Prostate gland (tissue), 2 donors: ENCODE measurements around the gene MFSD12. TPM values are rescaled to one million over a fixed set of nuclear protein-coding genes. Genes with fewer than 3 reads are reported as not detected.

Experiments
- DNase-seq: peaks from one replicate; pipeline ENCODE4 v3.0.0-alpha.2; 2019; ENCODE audit warnings: low spot score
- H3K27ac ChIP-seq, 2 donors: fragments of 200-600 bp; sonication (generic); 2 replicates each; pipeline ENCODE4 v1.5.1; 2017 to 2019
- H3K27me3 ChIP-seq: fragments of 200-600 bp; sonication (generic); replicated peaks from 2 replicates; pipeline ENCODE4 v1.5.1; 2019; ENCODE audit not compliant: insufficient read depth
- H3K36me3 ChIP-seq, 2 donors: fragments of 200-600 bp; sonication (generic); 1 replicate in 1 of 2; 2 replicates in 1 of 2; pipeline versions ENCODE4 v1.5.1 to v1.8.1; 2017 to 2019
- H3K4me1 ChIP-seq: fragments of 200-600 bp; sonication (generic); replicated peaks from 2 replicates; pipeline ENCODE4 v1.5.1; 2019
- H3K4me3 ChIP-seq, 2 donors: fragments of 200-600 bp; sonication (generic); 2 replicates each; pipeline ENCODE4 v1.5.1; 2017 to 2019
- H3K9me3 ChIP-seq: fragments of 200-600 bp; sonication (generic); 2 replicates; pipeline ENCODE4 v1.5.1; 2017
- CTCF ChIP-seq, 4 experiments: fragments of 200-600 bp in 2 of 4; fragments of 450-650 bp in 2 of 4; sonication (generic) in 2 of 4; IDR thresholded peaks; 1 replicate in 3 of 4; 2 replicates in 1 of 4; pipeline ENCODE4 v1.5.1; 2016 to 2019; ENCODE audit warnings: antibody characterized with exemption in 4 of 4, mild to moderate bottlenecking in 2 of 4, moderate library complexity in 2 of 4
- POLR2A ChIP-seq: fragments of 450-650 bp; IDR thresholded peaks from one replicate; pipeline ENCODE4 v1.6.1; 2016; ENCODE audit warnings: antibody characterized with exemption, mild to moderate bottlenecking
- POLR2AphosphoS5 ChIP-seq: sonication (generic); formaldehyde crosslinking; IDR thresholded peaks from one replicate; pipeline ENCODE4 v1.6.1; 2017; ENCODE audit warnings: antibody characterized with exemption
- WGBS: methylation state at CpG from one replicate; pipeline ENCODE4 v1.1.5; 2018; 5-methylcytosine and 5-hydroxymethylcytosine counted together
- intact Hi-C: fragments of 100-400 bp; cut with DNase I; formaldehyde crosslinking; loops from one replicate; pipeline ENCODE4 v1.14.2; 2022
- total RNA-seq, 2 donors: library from RNA; depleted of rRNA; stranded (reverse); fragments of >200 nt; gene quantifications; one replicate each; pipeline ENCODE4 v1.1.0, GENCODE V29; 2016

MFSD12 gene
- total RNA-seq, 2 donors from 2014 or later, result 60.5 to 86.1 TPM

GRCh38 chr19:3535235-3535535, 22.2 kb downstream of the MFSD12 start:
- H3K36me3 ChIP-seq, result peaks cover 8 to 11% of the 10 kb centered on the region in 2 donors
- H3K4me3 ChIP-seq, result no peak overlapping the region
- H3K27ac ChIP-seq, result no peak overlapping the region
- no peak for DNase-seq
- intact Hi-C loops, result no loop called here
- no peaks in the 10 kb centered on the region for H3K4me1 ChIP-seq
- no peaks in the 10 kb centered on the region for H3K9me3 ChIP-seq
- 92% methylated on average over 9 of the region's 9 CpGs for WGBS
- TF ChIP-seq POLR2A, result no peak
- no peak for TF ChIP-seq CTCF (IDR thresholded peaks at IDR 0.05)
- TF ChIP-seq POLR2AphosphoS5, result no peak
- no peaks in the 10 kb centered on the region for H3K27me3 ChIP-seq

- intact Hi-C loops, result no loop called here
- peaks cover 8 to 11% of the 10 kb centered on the region in 2 donors for H3K36me3 ChIP-seq
- H3K27ac ChIP-seq, result no peak overlapping the region
- WGBS, result 89% methylated on average over 34 of the region's 38 CpGs
- DNase-seq, result no peak
- no peaks in the 10 kb centered on the region for H3K9me3 ChIP-seq
- H3K4me1 ChIP-seq, result no peaks in the 10 kb centered on the region
- H3K4me3 ChIP-seq, result no peak overlapping the region
- TF ChIP-seq POLR2AphosphoS5 (no peak), POLR2A (no peak), CTCF (IDR thresholded peaks at IDR 0.05) (no peak)
- no peaks in the 10 kb centered on the region for H3K27me3 ChIP-seq
These were observed 22.8 kb downstream of the MFSD12 start for GRCh38 chr19:3534375-3535234.

DNA sequence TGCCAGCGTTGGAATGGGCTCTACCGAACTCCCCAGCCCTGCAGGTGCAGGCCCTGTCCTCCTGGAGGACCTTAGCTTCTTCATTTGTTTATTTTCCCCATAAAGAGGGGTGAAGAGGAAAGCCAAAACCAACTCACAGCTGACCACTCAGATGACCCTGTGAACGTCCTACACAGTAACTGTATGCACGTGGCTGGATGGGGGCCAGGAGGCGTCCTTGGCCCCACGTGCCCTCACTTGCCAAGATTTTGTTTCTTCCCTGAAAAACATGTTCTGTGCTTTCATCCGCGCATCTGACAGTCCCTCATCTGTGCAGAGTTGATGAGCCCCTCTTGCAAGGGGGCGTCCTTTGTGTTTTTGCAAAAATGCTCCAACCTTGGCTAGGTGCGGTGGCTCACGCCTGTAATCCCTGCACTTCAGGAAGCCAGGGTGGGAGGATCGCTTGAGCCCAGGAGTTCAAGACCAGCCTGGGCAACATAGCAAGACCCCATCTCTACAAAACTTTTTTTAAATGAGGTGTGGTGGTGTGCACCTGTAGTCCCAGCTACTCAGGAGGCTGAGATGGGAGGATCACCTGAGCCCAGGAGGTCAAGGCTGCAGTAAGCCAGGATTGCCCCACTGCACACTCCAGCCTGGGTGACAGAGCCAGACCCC, 23.7 kb downstream of the MFSD12 start:
- no peak overlapping the region for H3K27ac ChIP-seq
- no peak overlapping the region for H3K4me3 ChIP-seq
- H3K4me1 ChIP-seq, result no peaks in the 10 kb centered on the region
- TF ChIP-seq CTCF (IDR thresholded peaks at IDR 0.05) (no peak), POLR2AphosphoS5 (no peak), POLR2A (no peak)
- DNase-seq, result no peak
- WGBS, result 75% methylated on average over 12 of the region's 12 CpGs
- peaks cover 8 to 11% of the 10 kb centered on the region in 2 donors for H3K36me3 ChIP-seq
- H3K9me3 ChIP-seq, result no peaks in the 10 kb centered on the region
- H3K27me3 ChIP-seq, result no peaks in the 10 kb centered on the region
- intact Hi-C loops, result no loop called here

DNA sequence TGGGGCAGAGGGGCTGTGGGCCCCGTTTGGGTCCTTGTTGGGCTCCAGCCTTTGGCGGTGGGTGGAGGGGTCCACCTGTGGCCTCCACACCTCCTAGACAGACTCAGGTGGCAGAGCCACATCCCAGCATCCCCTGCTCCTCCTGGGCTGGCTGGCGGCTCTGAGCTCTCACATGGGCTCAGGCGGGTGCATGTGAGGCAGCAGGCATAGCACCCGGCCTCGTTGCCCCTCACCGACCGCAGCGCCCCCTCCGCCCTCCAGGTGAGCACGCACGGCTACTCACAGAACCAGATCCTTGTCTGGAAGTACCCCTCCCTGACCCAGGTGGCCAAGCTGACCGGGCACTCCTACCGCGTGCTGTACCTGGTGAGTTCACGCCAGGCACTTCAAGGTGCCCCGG, 24.4 kb downstream of the MFSD12 start:
- no peaks in the 10 kb centered on the region for H3K4me1 ChIP-seq
- no peak for TF ChIP-seq POLR2AphosphoS5
- TF ChIP-seq POLR2A, result no peak
- no peak for TF ChIP-seq CTCF (IDR thresholded peaks at IDR 0.05)
- H3K27ac ChIP-seq, result no peak overlapping the region
- H3K36me3 ChIP-seq, result peaks cover 9 to 11% of the 10 kb centered on the region in 2 donors
- intact Hi-C loops, result no loop called here
- no peak for DNase-seq
- no peak overlapping the region for H3K4me3 ChIP-seq
- no peaks in the 10 kb centered on the region for H3K9me3 ChIP-seq
- H3K27me3 ChIP-seq, result no peaks in the 10 kb centered on the region
- 80% methylated on average over 16 of the region's 17 CpGs for WGBS
